ENCODE data around the gene KCNJ12.
A peak's percentile ranks its signal among the peaks of the same experiment; 100 is the strongest.

The KCNJ12 gene

DNA sequence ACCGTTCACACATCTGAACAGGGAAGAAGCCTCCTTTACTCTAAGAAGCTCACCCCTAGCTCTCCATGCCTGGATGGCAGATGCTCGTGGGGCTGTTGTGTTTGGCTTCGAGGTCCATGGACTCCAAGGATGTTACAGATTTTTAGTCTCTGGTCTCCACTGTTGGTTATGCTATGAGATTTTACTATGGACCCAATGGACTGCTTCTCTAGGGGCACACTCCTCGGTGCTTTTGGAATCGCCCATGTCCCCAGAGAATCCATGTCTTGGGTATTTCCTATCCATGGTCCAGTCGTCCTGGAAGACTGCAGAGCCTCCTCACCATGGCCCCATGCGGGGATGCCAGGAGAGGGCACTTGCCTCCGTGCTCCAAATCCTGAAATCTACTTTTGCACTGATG is 83.4 kb downstream of the KCNJ12 start:
- no peak overlapping the region for H3K4me3 ChIP-seq (ENCODE audit: insufficient read depth in 1 of 2, low read depth in 1 of 2, low read length in 2 of 2)
- H3K9ac ChIP-seq (ENCODE audit: low read length): no peak overlapping the region
- H2BK15ac ChIP-seq (ENCODE audit: low read depth, poor library complexity, severe bottlenecking): peak overlapping the region; percentile 15
- DNase-seq: no peak
- H3K27ac ChIP-seq (ENCODE audit: low read length, poor library complexity, severe bottlenecking): no peak overlapping the region
- no peak overlapping the region for H3K18ac ChIP-seq (ENCODE audit: low read depth in 1 of 2, low read length in 2 of 2)
- H3K79me1 ChIP-seq (replicated peaks; ENCODE audit: low read length, poor library complexity, severe bottlenecking): no peaks in the 10 kb centered on the region
- H4K91ac ChIP-seq (ENCODE audit: low read length): peak overlapping the region; percentile 48
- H2AFZ ChIP-seq (ENCODE audit: low read depth, low read length): no peak overlapping the region
- H3K9me3 ChIP-seq (ENCODE audit: control insufficient read depth, low read length): no peaks in the 10 kb centered on the region
- H2BK5ac ChIP-seq (ENCODE audit: low read depth, low read length, poor library complexity, severe bottlenecking): no peak overlapping the region
- H3K4me1 ChIP-seq (ENCODE audit: control insufficient read depth, insufficient read depth, low read depth, low read length): peaks cover 17% of the 10 kb centered on the region
- WGBS: 83% methylated on average over 8 of the region's 8 CpGs
- peaks cover 35 to 59% of the 10 kb centered on the region in 2 experiments for H3K27me3 ChIP-seq (ENCODE audit: control insufficient read depth in 1 of 2, insufficient read depth in 1 of 2, low read length in 2 of 2)
- H3K14ac ChIP-seq (ENCODE audit: low read length in 2 of 2): no peak overlapping the region
- H3K4me2 ChIP-seq (ENCODE audit: low read length, poor library complexity, severe bottlenecking): no peak overlapping the region
- no peak overlapping the region for H3K4ac ChIP-seq (ENCODE audit: low read depth in 1 of 2, low read length in 2 of 2)
- no peak overlapping the region for H2BK12ac ChIP-seq (ENCODE audit: low read length in 2 of 2)
- H4K8ac ChIP-seq (ENCODE audit: low read length): no peak overlapping the region
- H3K23ac ChIP-seq (ENCODE audit: low read length in 2 of 2): no peak overlapping the region
- H2AK5ac ChIP-seq (ENCODE audit: low read length, severe bottlenecking): no peak overlapping the region
- H2BK120ac ChIP-seq (ENCODE audit: low read depth, low read length): no peak overlapping the region
- H3K36me3 ChIP-seq (ENCODE audit: control insufficient read depth in 1 of 2, insufficient read depth in 2 of 2, low read depth in 1 of 2, low read length in 2 of 2): no peaks in the 10 kb centered on the region

DNA sequence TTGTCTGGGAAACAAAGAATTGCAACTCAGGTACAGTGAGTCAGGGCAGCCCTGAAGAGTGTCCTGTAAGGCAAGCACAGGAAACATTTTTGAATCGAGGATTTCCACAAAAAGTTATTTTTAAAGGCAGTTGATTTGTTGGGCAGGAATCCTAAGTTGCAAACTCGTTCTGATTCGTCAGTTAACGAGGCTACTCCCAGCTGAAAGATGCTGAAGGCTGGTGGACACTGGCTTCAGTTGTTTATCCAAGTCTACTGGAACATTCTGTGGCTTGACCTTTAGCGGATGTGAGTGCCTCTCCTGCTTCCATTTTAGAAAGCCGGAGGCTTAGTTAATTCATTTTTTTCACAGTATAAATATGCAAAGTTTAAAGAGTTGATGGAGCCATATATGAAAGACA is 84.2 kb downstream of the KCNJ12 start:
- Histone ChIP-seq H2AK5ac (ENCODE audit: low read length, severe bottlenecking) (no peak overlapping the region), H3K9ac (ENCODE audit: low read length) (no peak overlapping the region), H4K8ac (ENCODE audit: low read length) (no peak overlapping the region), H3K4ac (ENCODE audit: low read depth in 1 of 2, low read length in 2 of 2) (no peak overlapping the region), H2BK120ac (ENCODE audit: low read depth, low read length) (no peak overlapping the region), H4K91ac (ENCODE audit: low read length) (no peak overlapping the region), H3K27me3 (ENCODE audit: control insufficient read depth in 1 of 2, insufficient read depth in 1 of 2, low read length in 2 of 2) (peaks cover 41 to 62% of the 10 kb centered on the region in 2 experiments), H3K23ac (ENCODE audit: low read length in 2 of 2) (no peak overlapping the region), H2BK5ac (ENCODE audit: low read depth, low read length, poor library complexity, severe bottlenecking) (no peak overlapping the region), H3K4me3 (ENCODE audit: insufficient read depth in 1 of 2, low read depth in 1 of 2, low read length in 2 of 2) (no peak overlapping the region), H3K9me3 (ENCODE audit: control insufficient read depth, low read length) (no peaks in the 10 kb centered on the region), H3K27ac (ENCODE audit: low read length, poor library complexity, severe bottlenecking) (no peak overlapping the region), H3K14ac (ENCODE audit: low read length in 2 of 2) (no peak overlapping the region), H2BK12ac (ENCODE audit: low read length in 2 of 2) (no peak overlapping the region), H3K4me2 (ENCODE audit: low read length, poor library complexity, severe bottlenecking) (no peak overlapping the region), H2BK15ac (ENCODE audit: low read depth, poor library complexity, severe bottlenecking) (no peak overlapping the region), H2AFZ (ENCODE audit: low read depth, low read length) (no peak overlapping the region), H3K4me1 (ENCODE audit: control insufficient read depth, insufficient read depth, low read depth, low read length) (peaks cover 17% of the 10 kb centered on the region), H3K36me3 (ENCODE audit: control insufficient read depth in 1 of 2, insufficient read depth in 2 of 2, low read depth in 1 of 2, low read length in 2 of 2) (no peaks in the 10 kb centered on the region), H3K79me1 (replicated peaks; ENCODE audit: low read length, poor library complexity, severe bottlenecking) (no peaks in the 10 kb centered on the region), H3K18ac (ENCODE audit: low read depth in 1 of 2, low read length in 2 of 2) (no peak overlapping the region)
- 68% methylated on average over 6 of the region's 6 CpGs for WGBS
- peak; percentile 77 for DNase-seq

DNA sequence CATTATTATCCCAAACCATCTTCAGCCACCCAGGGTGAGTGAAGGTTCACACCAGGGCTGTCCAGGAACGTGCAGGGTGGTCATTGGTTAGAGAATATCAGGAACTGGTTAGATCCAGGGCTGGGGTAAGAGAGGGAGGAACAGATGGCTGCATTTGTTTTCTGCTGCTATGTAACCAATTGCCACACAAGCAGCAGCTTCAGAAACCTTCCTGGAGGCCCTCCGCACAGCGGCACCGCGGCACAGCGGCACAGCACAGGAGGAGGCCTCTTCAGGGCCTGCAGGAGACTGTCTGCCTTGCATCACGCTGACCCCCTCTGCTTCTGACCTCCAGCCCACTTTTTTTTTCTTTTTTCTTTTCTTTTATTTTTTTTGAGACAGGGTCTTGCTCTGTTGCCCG is 86.1 kb downstream of the KCNJ12 start:
- H3K27me3 ChIP-seq (ENCODE audit: control insufficient read depth in 1 of 2, insufficient read depth in 1 of 2, low read length in 2 of 2): peaks cover 49 to 76% of the 10 kb centered on the region in 2 experiments
- no peak overlapping the region for H4K91ac ChIP-seq (ENCODE audit: low read length)
- no peak overlapping the region for H3K23ac ChIP-seq (ENCODE audit: low read length in 2 of 2)
- no peaks in the 10 kb centered on the region for H3K36me3 ChIP-seq (ENCODE audit: control insufficient read depth in 1 of 2, insufficient read depth in 2 of 2, low read depth in 1 of 2, low read length in 2 of 2)
- no peak overlapping the region for H3K4me3 ChIP-seq (ENCODE audit: insufficient read depth in 1 of 2, low read depth in 1 of 2, low read length in 2 of 2)
- no peak for DNase-seq
- H2BK120ac ChIP-seq (ENCODE audit: low read depth, low read length): no peak overlapping the region
- H3K14ac ChIP-seq (ENCODE audit: low read length in 2 of 2): no peak overlapping the region
- no peak overlapping the region for H2BK12ac ChIP-seq (ENCODE audit: low read length in 2 of 2)
- H2AFZ ChIP-seq (ENCODE audit: low read depth, low read length): no peak overlapping the region
- H2BK15ac ChIP-seq (ENCODE audit: low read depth, poor library complexity, severe bottlenecking): peak overlapping the region; percentile 45
- peaks cover 11% of the 10 kb centered on the region for H3K4me1 ChIP-seq (ENCODE audit: control insufficient read depth, insufficient read depth, low read depth, low read length)
- H2AK5ac ChIP-seq (ENCODE audit: low read length, severe bottlenecking): no peak overlapping the region
- H3K27ac ChIP-seq (ENCODE audit: low read length, poor library complexity, severe bottlenecking): no peak overlapping the region
- H3K4ac ChIP-seq (ENCODE audit: low read depth in 1 of 2, low read length in 2 of 2): no peak overlapping the region
- no peaks in the 10 kb centered on the region for H3K79me1 ChIP-seq (replicated peaks; ENCODE audit: low read length, poor library complexity, severe bottlenecking)
- no peak overlapping the region for H2BK5ac ChIP-seq (ENCODE audit: low read depth, low read length, poor library complexity, severe bottlenecking)
- no peak overlapping the region for H3K4me2 ChIP-seq (ENCODE audit: low read length, poor library complexity, severe bottlenecking)
- no peak overlapping the region for H4K8ac ChIP-seq (ENCODE audit: low read length)
- WGBS: 90% methylated on average over 6 of the region's 8 CpGs
- no peaks in the 10 kb centered on the region for H3K9me3 ChIP-seq (ENCODE audit: control insufficient read depth, low read length)
- H3K18ac ChIP-seq (ENCODE audit: low read depth in 1 of 2, low read length in 2 of 2): no peak overlapping the region
- H3K9ac ChIP-seq (ENCODE audit: low read length): no peak overlapping the region

DNA sequence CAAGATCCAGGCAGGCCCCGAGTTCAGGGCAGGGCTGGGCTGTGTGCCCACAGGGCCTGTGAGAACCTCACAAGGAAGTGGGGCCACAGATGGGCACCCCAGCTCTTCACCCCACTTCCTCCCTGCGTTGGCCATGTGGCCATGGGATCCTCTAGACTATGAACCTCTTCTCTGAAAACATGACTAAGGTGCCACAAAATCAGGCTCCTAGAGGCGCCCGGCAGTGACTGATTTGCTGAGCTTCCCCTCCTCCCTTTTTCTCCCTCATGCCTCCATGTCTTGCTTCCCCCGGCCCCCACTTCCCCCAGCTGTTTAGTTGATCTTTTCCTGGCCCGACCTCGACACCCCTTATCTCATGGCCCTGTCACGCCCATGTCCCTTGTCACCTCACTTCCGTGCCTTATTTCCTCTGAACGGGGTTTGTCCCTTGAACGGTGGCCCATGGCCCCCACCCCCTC is 87.1 kb downstream of the KCNJ12 start:
- Histone ChIP-seq H3K4ac (ENCODE audit: low read depth in 1 of 2, low read length in 2 of 2) (no peak overlapping the region), H2AK5ac (ENCODE audit: low read length, severe bottlenecking) (no peak overlapping the region), H3K9me3 (ENCODE audit: control insufficient read depth, low read length) (no peaks in the 10 kb centered on the region), H2AFZ (ENCODE audit: low read depth, low read length) (no peak overlapping the region), H2BK5ac (ENCODE audit: low read depth, low read length, poor library complexity, severe bottlenecking) (no peak overlapping the region), H3K27ac (ENCODE audit: low read length, poor library complexity, severe bottlenecking) (no peak overlapping the region), H3K14ac (ENCODE audit: low read length in 2 of 2) (no peak overlapping the region), H3K18ac (ENCODE audit: low read depth in 1 of 2, low read length in 2 of 2) (no peak overlapping the region), H2BK12ac (ENCODE audit: low read length in 2 of 2) (no peak overlapping the region), H3K27me3 (ENCODE audit: control insufficient read depth in 1 of 2, insufficient read depth in 1 of 2, low read length in 2 of 2) (peaks cover 56 to 74% of the 10 kb centered on the region in 2 experiments), H3K4me1 (ENCODE audit: control insufficient read depth, insufficient read depth, low read depth, low read length) (peaks cover 5% of the 10 kb centered on the region), H3K4me2 (ENCODE audit: low read length, poor library complexity, severe bottlenecking) (no peak overlapping the region), H3K23ac (ENCODE audit: low read length in 2 of 2) (no peak overlapping the region), H3K79me1 (replicated peaks; ENCODE audit: low read length, poor library complexity, severe bottlenecking) (no peaks in the 10 kb centered on the region), H2BK15ac (ENCODE audit: low read depth, poor library complexity, severe bottlenecking) (no peak overlapping the region), H3K9ac (ENCODE audit: low read length) (no peak overlapping the region), H3K4me3 (ENCODE audit: insufficient read depth in 1 of 2, low read depth in 1 of 2, low read length in 2 of 2) (no peak overlapping the region), H4K8ac (ENCODE audit: low read length) (no peak overlapping the region), H2BK120ac (ENCODE audit: low read depth, low read length) (no peak overlapping the region), H4K91ac (ENCODE audit: low read length) (no peak overlapping the region), H3K36me3 (ENCODE audit: control insufficient read depth in 1 of 2, insufficient read depth in 2 of 2, low read depth in 1 of 2, low read length in 2 of 2) (no peaks in the 10 kb centered on the region)
- 69% methylated on average over 11 of the region's 11 CpGs for WGBS
- DNase-seq: no peak

All from mesenchymal stem cell (in vitro differentiated cells and primary cell).